ENCODE data around the gene IZUMO1.
"Not testable (repeated sequence)": the region's sequence is repeated elsewhere in the genome, so short reads cannot be mapped to it uniquely, and the experiment has no call there.

The IZUMO1 gene

DNA sequence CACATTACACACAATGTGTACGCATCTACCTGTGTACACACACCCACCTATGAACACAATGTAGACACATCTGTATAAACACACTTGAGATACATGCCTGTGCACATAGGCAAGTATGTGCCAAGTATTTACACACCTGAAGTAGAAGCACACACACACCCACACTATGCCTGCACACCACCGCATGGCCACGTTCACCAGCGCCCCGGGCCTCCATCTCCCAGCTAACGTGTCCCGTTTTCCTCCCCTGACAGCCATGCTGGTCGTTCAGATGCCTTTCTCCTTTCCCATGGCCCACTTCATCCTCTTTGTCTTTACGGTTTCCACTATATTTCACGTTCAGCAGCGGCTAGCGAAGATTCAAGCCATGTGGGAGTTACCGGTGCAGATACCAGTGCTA lies 44.0 kb downstream of the IZUMO1 start:
- Histone ChIP-seq H3K36me3 (ENCODE audit: control insufficient read depth, insufficient read depth, low read length) (peaks cover 14% of the 10 kb centered on the region), H3K4me3 (ENCODE audit: low read depth, low read length) (no peak overlapping the region), H3K9me3 (ENCODE audit: control insufficient read depth, insufficient read depth, low read depth, low read length) (no peaks in the 10 kb centered on the region), H3K27me3 (ENCODE audit: control insufficient read depth, insufficient read depth, low read length) (no peaks in the 10 kb centered on the region), H3K27ac (ENCODE audit: low read depth, low read length) (no peak overlapping the region), H3K4me1 (ENCODE audit: control insufficient read depth, insufficient read depth, low read length) (peaks cover 5% of the 10 kb centered on the region; the same call in 1 of the 2 replicates), H3K9ac (ENCODE audit: low read length) (no peak overlapping the region)

GRCh38 chr19:48698046-48698445 lies 48.7 kb downstream of the IZUMO1 start:
- Histone ChIP-seq H3K27ac (ENCODE audit: low read depth, low read length) (no peak overlapping the region), H3K27me3 (ENCODE audit: control insufficient read depth, insufficient read depth, low read length) (peaks cover 6% of the 10 kb centered on the region; the same call in 1 of the 2 replicates), H3K9me3 (ENCODE audit: control insufficient read depth, insufficient read depth, low read depth, low read length) (no peaks in the 10 kb centered on the region), H3K4me1 (ENCODE audit: control insufficient read depth, insufficient read depth, low read length) (peaks cover 5% of the 10 kb centered on the region; the same call in 1 of the 2 replicates), H3K36me3 (ENCODE audit: control insufficient read depth, insufficient read depth, low read length) (peaks cover 6% of the 10 kb centered on the region; the same call in 1 of the 2 replicates), H3K4me3 (ENCODE audit: low read depth, low read length) (no peak overlapping the region), H3K9ac (ENCODE audit: low read length) (no peak overlapping the region)

DNA sequence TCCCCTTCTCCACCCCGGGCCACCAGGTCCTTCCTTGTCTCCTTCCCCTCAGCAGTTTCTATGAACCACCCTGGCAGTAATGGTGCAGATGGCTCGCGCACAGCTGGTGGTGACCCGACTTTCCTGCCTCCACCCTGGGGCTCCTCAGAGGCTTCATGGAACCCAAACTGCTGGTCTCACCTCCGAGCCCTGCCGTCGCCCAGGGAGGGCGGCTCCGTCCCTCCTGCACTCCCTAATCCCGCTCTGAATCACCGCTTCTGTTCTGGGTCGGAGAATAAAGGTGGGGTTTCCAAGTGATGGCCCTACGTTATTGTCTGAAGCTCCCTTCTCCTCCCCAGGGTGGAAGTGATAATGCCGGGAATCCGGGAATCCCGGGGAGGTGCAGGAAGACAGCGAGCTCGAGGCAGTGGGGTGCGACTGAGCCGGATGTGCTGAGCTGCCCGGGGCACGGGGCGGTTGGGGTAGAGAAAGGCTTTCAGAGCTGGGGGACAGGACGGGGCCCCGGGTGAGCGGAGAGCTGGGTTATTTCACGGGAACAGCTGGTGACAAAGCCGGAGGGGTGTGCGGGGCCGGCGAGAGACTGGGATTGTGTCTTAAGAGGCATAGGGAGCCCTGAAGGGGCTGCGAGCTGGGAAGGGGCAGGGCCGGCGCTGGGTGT lies 50.2 kb downstream of the IZUMO1 start:
- Histone ChIP-seq H3K36me3 (ENCODE audit: control insufficient read depth, insufficient read depth, low read length) (no peaks in the 10 kb centered on the region), H3K9ac (ENCODE audit: low read length) (peak overlapping the region; percentile 63), H3K27me3 (ENCODE audit: control insufficient read depth, insufficient read depth, low read length) (peaks cover 6% of the 10 kb centered on the region; the same call in 1 of the 2 replicates), H3K27ac (ENCODE audit: low read depth, low read length) (no peak overlapping the region), H3K9me3 (ENCODE audit: control insufficient read depth, insufficient read depth, low read depth, low read length) (no peaks in the 10 kb centered on the region), H3K4me3 (ENCODE audit: low read depth, low read length) (peak overlapping the region; percentile 84), H3K4me1 (ENCODE audit: control insufficient read depth, insufficient read depth, low read length) (peaks cover 5% of the 10 kb centered on the region; the same call in 1 of the 2 replicates)

DNA sequence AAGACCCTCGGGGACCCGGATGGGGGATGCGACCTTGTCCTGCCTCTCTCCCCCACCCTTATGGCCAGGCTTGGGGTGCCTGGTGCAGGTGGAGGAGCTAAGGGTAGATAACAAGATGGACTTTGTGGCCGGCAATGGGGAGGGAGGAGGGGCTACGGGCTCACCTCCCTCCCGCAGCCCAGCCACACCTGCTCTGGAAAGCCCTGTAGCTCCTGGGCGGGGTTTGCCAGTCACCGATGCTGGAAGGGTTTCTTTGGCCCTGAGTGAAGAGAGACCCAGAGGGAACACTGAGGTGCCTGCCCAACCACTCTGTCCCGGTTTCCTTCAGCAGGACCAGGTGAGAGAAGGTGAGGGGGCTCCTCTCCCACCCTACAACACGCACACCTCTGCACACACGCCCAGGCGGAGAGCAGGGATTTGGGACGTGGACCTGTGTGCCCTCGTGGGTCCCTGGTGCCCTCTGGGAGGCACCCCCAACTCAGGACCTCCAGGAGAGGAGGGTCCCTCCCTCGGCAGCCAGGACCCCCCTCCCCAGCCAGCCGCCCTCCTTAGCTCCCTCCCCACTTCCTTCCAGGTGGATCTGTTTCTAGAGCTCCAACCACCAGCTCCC lies 50.9 kb downstream of the IZUMO1 start, which contains the start of gene FUT2:
Gene FUT2, plus strand, starts transcription at position 229 of the 610 bp plus-strand sequence. CDS start 6,986 bp downstream, outside the sequence.
- peaks cover 6% of the 10 kb centered on the region; the same call in 1 of the 2 replicates for H3K27me3 ChIP-seq (ENCODE audit: control insufficient read depth, insufficient read depth, low read length)
- no peaks in the 10 kb centered on the region for H3K9me3 ChIP-seq (ENCODE audit: control insufficient read depth, insufficient read depth, low read depth, low read length)
- peak within 1 kb of the TSS; percentile 84 for H3K4me3 ChIP-seq (ENCODE audit: low read depth, low read length)
- H3K27ac ChIP-seq (ENCODE audit: low read depth, low read length): no peak within 1 kb of the TSS
- no peaks in the 10 kb centered on the region for H3K36me3 ChIP-seq (ENCODE audit: control insufficient read depth, insufficient read depth, low read length)
- peak within 1 kb of the TSS; percentile 63 for H3K9ac ChIP-seq (ENCODE audit: low read length)
- peaks cover 5% of the 10 kb centered on the region; the same call in 1 of the 2 replicates for H3K4me1 ChIP-seq (ENCODE audit: control insufficient read depth, insufficient read depth, low read length)

GRCh38 chr19:48693629-48694028 lies 53.1 kb downstream of the IZUMO1 start:
- H3K9ac ChIP-seq (ENCODE audit: low read length); H3K4me1 ChIP-seq (ENCODE audit: control insufficient read depth, insufficient read depth, low read length); H3K27ac ChIP-seq (ENCODE audit: low read depth, low read length); H3K9me3 ChIP-seq (ENCODE audit: control insufficient read depth, insufficient read depth, low read depth, low read length); H3K36me3 ChIP-seq (ENCODE audit: control insufficient read depth, insufficient read depth, low read length); H3K27me3 ChIP-seq (ENCODE audit: control insufficient read depth, insufficient read depth, low read length); H3K4me3 ChIP-seq (ENCODE audit: low read depth, low read length): not testable (repeated sequence)

Data from HUES6 (cell line).